ENCODE results near the gene CYP4F3.

CYP4F3 gene

GRCh38 chr19:15613338-15613737 is 27.4 kb upstream of the CYP4F3 start:
- DNase-seq (ENCODE audit: low read depth, low spot score): no peak
- Histone ChIP-seq H3K36me3 (ENCODE audit: insufficient read depth, low read length) (no peaks in the 10 kb centered on the region), H3K27ac (no peak overlapping the region), H3K9ac (ENCODE audit: insufficient read length) (no peak overlapping the region), H3K4me3 (no peak overlapping the region), H3K9me3 (ENCODE audit: low read depth, low read length) (no peaks in the 10 kb centered on the region)
- no peak for TF ChIP-seq POLR2AphosphoS5 (IDR thresholded peaks at IDR 0.05; ENCODE audit: borderline replicate concordance, low read depth, low read length)
- TF ChIP-seq FOXP2 (optimal IDR thresholded peaks at IDR 0.05; ENCODE audit: control extremely low read depth, extremely low read length, insufficient read depth): no peak
- no peak for TF ChIP-seq EZH2 (IDR thresholded peaks at IDR 0.05)

- Histone ChIP-seq H3K36me3 (ENCODE audit: insufficient read depth, low read length) (no peaks in the 10 kb centered on the region), H3K9ac (ENCODE audit: insufficient read length) (no peak within 1 kb of the TSS), H3K9me3 (ENCODE audit: low read depth, low read length) (no peaks in the 10 kb centered on the region), H3K4me3 (no peak within 1 kb of the TSS), H3K27ac (no peak within 1 kb of the TSS)
- TF ChIP-seq FOXP2 (optimal IDR thresholded peaks at IDR 0.05; ENCODE audit: control extremely low read depth, extremely low read length, insufficient read depth) (no peak), POLR2AphosphoS5 (IDR thresholded peaks at IDR 0.05; ENCODE audit: borderline replicate concordance, low read depth, low read length) (no peak), EZH2 (IDR thresholded peaks at IDR 0.05) (no peak)
- no peak for DNase-seq (ENCODE audit: low read depth, low spot score)
Measured at GRCh38 chr19:15614507-15615379, 26.0 kb upstream of the CYP4F3 start, which contains the start of gene CYP4F8. Gene CYP4F8 (plus strand): TSS chr19:15615218. CDS start chr19:15615617, 399 bp downstream.

GRCh38 chr19:15615526-15615925 is 25.2 kb upstream of the CYP4F3 start:
- H3K9ac ChIP-seq (ENCODE audit: insufficient read length): no peak overlapping the region
- no peaks in the 10 kb centered on the region for H3K9me3 ChIP-seq (ENCODE audit: low read depth, low read length)
- H3K27ac ChIP-seq: no peak overlapping the region
- no peak for DNase-seq (ENCODE audit: low read depth, low spot score)
- TF ChIP-seq POLR2AphosphoS5 (IDR thresholded peaks at IDR 0.05; ENCODE audit: borderline replicate concordance, low read depth, low read length) (no peak), EZH2 (IDR thresholded peaks at IDR 0.05) (no peak), FOXP2 (optimal IDR thresholded peaks at IDR 0.05; ENCODE audit: control extremely low read depth, extremely low read length, insufficient read depth) (no peak)
- no peak overlapping the region for H3K4me3 ChIP-seq
- no peaks in the 10 kb centered on the region for H3K36me3 ChIP-seq (ENCODE audit: insufficient read depth, low read length)

- no peak for TF ChIP-seq EZH2 (IDR thresholded peaks at IDR 0.05)
- no peak for TF ChIP-seq FOXP2 (optimal IDR thresholded peaks at IDR 0.05; ENCODE audit: control extremely low read depth, extremely low read length, insufficient read depth)
- TF ChIP-seq POLR2AphosphoS5 (IDR thresholded peaks at IDR 0.05; ENCODE audit: borderline replicate concordance, low read depth, low read length): no peak
- Histone ChIP-seq H3K9ac (ENCODE audit: insufficient read length) (no peak overlapping the region), H3K27ac (no peak overlapping the region), H3K9me3 (ENCODE audit: low read depth, low read length) (no peaks in the 10 kb centered on the region), H3K36me3 (ENCODE audit: insufficient read depth, low read length) (no peaks in the 10 kb centered on the region), H3K4me3 (no peak overlapping the region)
- DNase-seq (ENCODE audit: low read depth, low spot score): no peak
Measured at GRCh38 chr19:15616183-15616582, 24.5 kb upstream of the CYP4F3 start.

GRCh38 chr19:15616627-15617270 is 23.9 kb upstream of the CYP4F3 start:
- DNase-seq (ENCODE audit: low read depth, low spot score): no peak
- Histone ChIP-seq H3K27ac (no peak overlapping the region), H3K9ac (ENCODE audit: insufficient read length) (no peak overlapping the region), H3K9me3 (ENCODE audit: low read depth, low read length) (no peaks in the 10 kb centered on the region), H3K4me3 (no peak overlapping the region), H3K36me3 (ENCODE audit: insufficient read depth, low read length) (no peaks in the 10 kb centered on the region)
- TF ChIP-seq POLR2AphosphoS5 (IDR thresholded peaks at IDR 0.05; ENCODE audit: borderline replicate concordance, low read depth, low read length) (no peak), EZH2 (IDR thresholded peaks at IDR 0.05) (no peak), FOXP2 (optimal IDR thresholded peaks at IDR 0.05; ENCODE audit: control extremely low read depth, extremely low read length, insufficient read depth) (no peak)

GRCh38 chr19:15618321-15618720 is 22.4 kb upstream of the CYP4F3 start:
- TF ChIP-seq POLR2AphosphoS5 (IDR thresholded peaks at IDR 0.05; ENCODE audit: borderline replicate concordance, low read depth, low read length) (no peak), EZH2 (IDR thresholded peaks at IDR 0.05) (no peak), FOXP2 (optimal IDR thresholded peaks at IDR 0.05; ENCODE audit: control extremely low read depth, extremely low read length, insufficient read depth) (no peak)
- no peak overlapping the region for H3K9ac ChIP-seq (ENCODE audit: insufficient read length)
- no peak for DNase-seq (ENCODE audit: low read depth, low spot score)
- no peaks in the 10 kb centered on the region for H3K9me3 ChIP-seq (ENCODE audit: low read depth, low read length)
- no peak overlapping the region for H3K4me3 ChIP-seq
- H3K27ac ChIP-seq: no peak overlapping the region
- H3K36me3 ChIP-seq (ENCODE audit: insufficient read depth, low read length): no peaks in the 10 kb centered on the region

- H3K36me3 ChIP-seq (ENCODE audit: insufficient read depth, low read length): no peaks in the 10 kb centered on the region
- H3K9me3 ChIP-seq (ENCODE audit: low read depth, low read length): no peaks in the 10 kb centered on the region
- no peak overlapping the region for H3K4me3 ChIP-seq
- TF ChIP-seq EZH2 (IDR thresholded peaks at IDR 0.05): no peak
- no peak for TF ChIP-seq FOXP2 (optimal IDR thresholded peaks at IDR 0.05; ENCODE audit: control extremely low read depth, extremely low read length, insufficient read depth)
- no peak for TF ChIP-seq POLR2AphosphoS5 (IDR thresholded peaks at IDR 0.05; ENCODE audit: borderline replicate concordance, low read depth, low read length)
- DNase-seq (ENCODE audit: low read depth, low spot score): no peak
- H3K9ac ChIP-seq (ENCODE audit: insufficient read length): no peak overlapping the region
- no peak overlapping the region for H3K27ac ChIP-seq
Measured at GRCh38 chr19:15621801-15622200, 18.9 kb upstream of the CYP4F3 start.

GRCh38 chr19:15622991-15623390 is 17.7 kb upstream of the CYP4F3 start:
- no peak for DNase-seq (ENCODE audit: low read depth, low spot score)
- no peaks in the 10 kb centered on the region for H3K36me3 ChIP-seq (ENCODE audit: insufficient read depth, low read length)
- H3K4me3 ChIP-seq: no peak overlapping the region
- no peak for TF ChIP-seq POLR2AphosphoS5 (IDR thresholded peaks at IDR 0.05; ENCODE audit: borderline replicate concordance, low read depth, low read length)
- H3K9me3 ChIP-seq (ENCODE audit: low read depth, low read length): no peaks in the 10 kb centered on the region
- H3K9ac ChIP-seq (ENCODE audit: insufficient read length): no peak overlapping the region
- H3K27ac ChIP-seq: no peak overlapping the region

Data from SK-N-MC (cell line).